ENCODE results near the gene METTL15. TPM values are rescaled to one million over a fixed set of nuclear protein-coding genes. Genes with fewer than 3 reads are reported as not detected.

METTL15 gene
- total RNA-seq, 2 donors from 2014 or later, result 17.1 to 20.4 TPM

DNA sequence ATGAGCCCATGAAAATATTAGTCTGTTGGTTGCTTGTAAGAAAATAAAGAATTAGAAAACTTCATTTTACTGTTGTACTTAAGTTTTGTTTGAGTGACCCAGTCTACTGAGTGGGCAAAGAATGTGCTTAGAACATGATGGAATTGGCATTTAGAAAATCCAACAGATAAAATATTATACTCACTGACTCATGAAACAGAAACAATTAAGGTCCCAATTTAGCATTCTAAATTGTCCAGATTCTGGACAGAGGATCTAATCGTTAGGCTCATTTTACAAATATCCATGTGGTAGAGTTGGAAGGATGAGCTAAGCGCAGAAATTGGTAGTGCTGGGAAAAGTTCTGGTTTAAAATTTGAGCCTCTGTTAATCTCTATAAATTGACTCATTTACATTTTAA, 45.4 kb downstream of the METTL15 start:
- TF ChIP-seq, protein P1, sequence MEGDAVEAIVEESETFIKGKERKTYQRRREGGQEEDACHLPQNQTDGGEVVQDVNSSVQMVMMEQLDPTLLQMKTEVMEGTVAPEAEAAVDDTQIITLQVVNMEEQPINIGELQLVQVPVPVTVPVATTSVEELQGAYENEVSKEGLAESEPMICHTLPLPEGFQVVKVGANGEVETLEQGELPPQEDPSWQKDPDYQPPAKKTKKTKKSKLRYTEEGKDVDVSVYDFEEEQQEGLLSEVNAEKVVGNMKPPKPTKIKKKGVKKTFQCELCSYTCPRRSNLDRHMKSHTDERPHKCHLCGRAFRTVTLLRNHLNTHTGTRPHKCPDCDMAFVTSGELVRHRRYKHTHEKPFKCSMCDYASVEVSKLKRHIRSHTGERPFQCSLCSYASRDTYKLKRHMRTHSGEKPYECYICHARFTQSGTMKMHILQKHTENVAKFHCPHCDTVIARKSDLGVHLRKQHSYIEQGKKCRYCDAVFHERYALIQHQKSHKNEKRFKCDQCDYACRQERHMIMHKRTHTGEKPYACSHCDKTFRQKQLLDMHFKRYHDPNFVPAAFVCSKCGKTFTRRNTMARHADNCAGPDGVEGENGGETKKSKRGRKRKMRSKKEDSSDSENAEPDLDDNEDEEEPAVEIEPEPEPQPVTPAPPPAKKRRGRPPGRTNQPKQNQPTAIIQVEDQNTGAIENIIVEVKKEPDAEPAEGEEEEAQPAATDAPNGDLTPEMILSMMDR (conservative IDR thresholded peaks at IDR 0.05), result no peak
- Mint-ChIP-seq H3K4me3 (no peak overlapping the region), H3K36me3 (ENCODE audit: low read depth) (peaks cover 16% of the 10 kb centered on the region), H3K27me3 (ENCODE audit: insufficient read depth) (no peaks in the 10 kb centered on the region), H3K27ac (no peak overlapping the region), H3K9me3 (no peaks in the 10 kb centered on the region), H3K4me1 (peaks cover 10% of the 10 kb centered on the region)
- no peak for DNase-seq
- H3K9ac ChIP-seq (ENCODE audit: extremely low read depth, low read length, poor library complexity, severe bottlenecking), result no peak overlapping the region
- no peak overlapping the region for H3K4me3 ChIP-seq (ENCODE audit: low read length)
- no peak overlapping the region for H3K27ac ChIP-seq (ENCODE audit: low read depth, low read length)
- H3K36me3 ChIP-seq (ENCODE audit: control insufficient read depth, insufficient read depth, low read length), result peaks cover 10% of the 10 kb centered on the region
- no peaks in the 10 kb centered on the region for H3K9me3 ChIP-seq (ENCODE audit: control insufficient read depth, low read length)
- WGBS, 2 experiments (ENCODE audit: insufficient coverage in 1 of 2, insufficient read length in 1 of 2), result 83 to 100% methylated on average over 1 to 2 of the region's 2 CpGs
- H3K27me3 ChIP-seq (ENCODE audit: control insufficient read depth, insufficient read depth, low read length, poor library complexity, severe bottlenecking), result no peaks in the 10 kb centered on the region
- H3K4me1 ChIP-seq (ENCODE audit: control insufficient read depth, insufficient read depth, low read length), result no peaks in the 10 kb centered on the region

DNA sequence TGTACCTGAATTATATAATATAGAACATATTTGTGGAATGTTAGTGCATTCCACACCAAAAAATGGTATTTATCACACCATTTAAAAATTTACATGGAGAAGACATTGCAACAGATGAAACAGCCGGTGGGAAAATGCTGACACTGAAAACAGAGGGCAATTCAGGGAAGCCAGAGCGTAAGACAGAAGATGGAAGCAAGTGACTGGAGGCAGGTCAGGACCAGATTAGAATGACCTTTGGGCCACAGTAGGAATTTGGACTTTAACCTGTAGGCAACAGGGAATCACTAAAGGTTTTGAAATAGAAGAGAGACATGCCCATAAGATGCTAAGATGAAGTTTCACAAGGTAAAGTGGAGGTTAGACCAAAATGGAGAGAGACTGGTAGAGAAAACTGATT, 60.5 kb downstream of the METTL15 start:
- 89 to 96% methylated on average over 2 of the region's 2 CpGs for WGBS, 2 experiments (ENCODE audit: insufficient coverage in 1 of 2, insufficient read length in 1 of 2)

DNA sequence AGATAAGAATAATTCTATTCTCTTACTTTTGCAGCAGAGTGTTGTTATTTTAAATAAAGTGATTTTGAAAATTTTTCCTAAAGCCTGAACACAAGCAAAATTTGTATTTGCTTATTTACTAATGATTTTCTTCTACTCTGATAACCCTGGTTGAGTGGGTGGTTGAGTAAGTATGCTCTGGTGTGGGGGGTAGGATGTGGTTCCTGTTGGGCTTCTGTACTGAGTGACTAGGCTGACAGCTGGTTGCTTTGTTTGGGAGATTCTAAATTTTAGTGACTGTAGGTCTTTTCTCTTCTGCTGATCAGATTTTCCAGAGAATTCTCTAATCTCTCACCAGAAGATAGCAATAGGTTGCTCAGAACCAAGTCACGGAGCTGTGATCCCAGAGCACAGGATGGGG, 61.6 kb downstream of the METTL15 start:
- peaks cover 21% of the 10 kb centered on the region for H3K36me3 Mint-ChIP-seq (ENCODE audit: low read depth)
- peaks cover 11% of the 10 kb centered on the region for H3K9me3 Mint-ChIP-seq
- H3K4me3 Mint-ChIP-seq, result no peak overlapping the region
- H3K27ac Mint-ChIP-seq, result no peak overlapping the region
- H3K4me3 ChIP-seq (ENCODE audit: low read length), result no peak overlapping the region
- 71 to 92% methylated on average over 1 of the region's 1 CpG for WGBS, 2 experiments (ENCODE audit: insufficient coverage in 1 of 2, insufficient read length in 1 of 2)
- H3K9me3 ChIP-seq (ENCODE audit: control insufficient read depth, low read length), result peaks cover 9% of the 10 kb centered on the region
- no peak overlapping the region for H3K27ac ChIP-seq (ENCODE audit: low read depth, low read length)
- TF ChIP-seq, protein P1 (conservative IDR thresholded peaks at IDR 0.05), result no peak
- no peak for DNase-seq
- no peaks in the 10 kb centered on the region for H3K27me3 ChIP-seq (ENCODE audit: control insufficient read depth, insufficient read depth, low read length, poor library complexity, severe bottlenecking)
- peaks cover 3% of the 10 kb centered on the region for H3K4me1 Mint-ChIP-seq
- no peak overlapping the region for H3K9ac ChIP-seq (ENCODE audit: extremely low read depth, low read length, poor library complexity, severe bottlenecking)
- H3K27me3 Mint-ChIP-seq (ENCODE audit: insufficient read depth), result no peaks in the 10 kb centered on the region
- no peaks in the 10 kb centered on the region for H3K4me1 ChIP-seq (ENCODE audit: control insufficient read depth, insufficient read depth, low read length)
- peaks cover 3% of the 10 kb centered on the region for H3K36me3 ChIP-seq (ENCODE audit: control insufficient read depth, insufficient read depth, low read length)

More for the DNA sequence above, 60.5 kb downstream of the METTL15 start:
- Histone ChIP-seq H3K36me3 (ENCODE audit: control insufficient read depth, insufficient read depth, low read length) (no peaks in the 10 kb centered on the region), H3K4me3 (ENCODE audit: low read length) (no peak overlapping the region), H3K9ac (ENCODE audit: extremely low read depth, low read length, poor library complexity, severe bottlenecking) (no peak overlapping the region), H3K4me1 (ENCODE audit: control insufficient read depth, insufficient read depth, low read length) (no peaks in the 10 kb centered on the region), H3K9me3 (ENCODE audit: control insufficient read depth, low read length) (peaks cover 2% of the 10 kb centered on the region), H3K27me3 (ENCODE audit: control insufficient read depth, insufficient read depth, low read length, poor library complexity, severe bottlenecking) (no peaks in the 10 kb centered on the region), H3K27ac (ENCODE audit: low read depth, low read length) (no peak overlapping the region)
- TF ChIP-seq, protein P1 (conservative IDR thresholded peaks at IDR 0.05), result no peak
- peaks cover 3% of the 10 kb centered on the region for H3K4me1 Mint-ChIP-seq
- H3K4me3 Mint-ChIP-seq, result no peak overlapping the region
- H3K36me3 Mint-ChIP-seq (ENCODE audit: low read depth), result peaks cover 17% of the 10 kb centered on the region
- H3K9me3 Mint-ChIP-seq, result peaks cover 6% of the 10 kb centered on the region
- H3K27me3 Mint-ChIP-seq (ENCODE audit: insufficient read depth), result no peaks in the 10 kb centered on the region
- H3K27ac Mint-ChIP-seq, result no peak overlapping the region
- DNase-seq, result no peak
